ENCODE measurements around the gene CDCP2. TPM values are rescaled to one million over a fixed set of nuclear protein-coding genes. Genes with fewer than 3 reads are reported as not detected.

CDCP2 gene
- total RNA-seq, 1 donor from 2014 or later, result not detected

DNA sequence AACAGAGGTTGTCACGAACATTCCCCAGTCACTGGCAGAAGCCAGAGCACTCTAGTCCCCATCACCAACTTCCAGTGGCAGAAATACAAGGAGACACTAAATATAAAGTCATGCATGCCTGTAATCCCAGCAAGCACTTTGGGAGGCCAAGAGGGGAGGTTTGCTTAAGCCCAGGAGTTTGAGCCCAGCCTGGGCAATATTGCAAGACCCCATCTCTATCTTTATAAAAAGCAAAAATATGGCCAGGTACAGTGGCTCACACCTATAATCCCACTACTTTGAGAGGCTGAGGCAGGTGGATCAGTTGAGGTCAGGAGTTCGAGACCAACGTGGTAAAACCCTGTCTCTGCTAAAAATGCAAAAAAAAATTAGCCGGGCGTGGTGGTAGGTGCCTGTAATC lies 40.7 kb upstream of the CDCP2 start:
- TF ChIP-seq, protein P1, sequence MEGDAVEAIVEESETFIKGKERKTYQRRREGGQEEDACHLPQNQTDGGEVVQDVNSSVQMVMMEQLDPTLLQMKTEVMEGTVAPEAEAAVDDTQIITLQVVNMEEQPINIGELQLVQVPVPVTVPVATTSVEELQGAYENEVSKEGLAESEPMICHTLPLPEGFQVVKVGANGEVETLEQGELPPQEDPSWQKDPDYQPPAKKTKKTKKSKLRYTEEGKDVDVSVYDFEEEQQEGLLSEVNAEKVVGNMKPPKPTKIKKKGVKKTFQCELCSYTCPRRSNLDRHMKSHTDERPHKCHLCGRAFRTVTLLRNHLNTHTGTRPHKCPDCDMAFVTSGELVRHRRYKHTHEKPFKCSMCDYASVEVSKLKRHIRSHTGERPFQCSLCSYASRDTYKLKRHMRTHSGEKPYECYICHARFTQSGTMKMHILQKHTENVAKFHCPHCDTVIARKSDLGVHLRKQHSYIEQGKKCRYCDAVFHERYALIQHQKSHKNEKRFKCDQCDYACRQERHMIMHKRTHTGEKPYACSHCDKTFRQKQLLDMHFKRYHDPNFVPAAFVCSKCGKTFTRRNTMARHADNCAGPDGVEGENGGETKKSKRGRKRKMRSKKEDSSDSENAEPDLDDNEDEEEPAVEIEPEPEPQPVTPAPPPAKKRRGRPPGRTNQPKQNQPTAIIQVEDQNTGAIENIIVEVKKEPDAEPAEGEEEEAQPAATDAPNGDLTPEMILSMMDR (IDR thresholded peaks at IDR 0.05; ENCODE audit: partially characterized antibody, unreplicated experiment), result no peak
- H3K4me1 Mint-ChIP-seq (ENCODE audit: low read depth, unreplicated experiment), result no peaks in the 10 kb centered on the region
- no peaks in the 10 kb centered on the region for H3K9me3 Mint-ChIP-seq (ENCODE audit: unreplicated experiment)
- no peaks in the 10 kb centered on the region for H3K36me3 Mint-ChIP-seq (ENCODE audit: unreplicated experiment)
- H3K27me3 Mint-ChIP-seq (ENCODE audit: unreplicated experiment), result peaks cover 2% of the 10 kb centered on the region
- no peak overlapping the region for H3K27ac Mint-ChIP-seq (ENCODE audit: unreplicated experiment)
- H3K4me3 Mint-ChIP-seq (ENCODE audit: unreplicated experiment), result no peak overlapping the region
- no peak for DNase-seq

DNA sequence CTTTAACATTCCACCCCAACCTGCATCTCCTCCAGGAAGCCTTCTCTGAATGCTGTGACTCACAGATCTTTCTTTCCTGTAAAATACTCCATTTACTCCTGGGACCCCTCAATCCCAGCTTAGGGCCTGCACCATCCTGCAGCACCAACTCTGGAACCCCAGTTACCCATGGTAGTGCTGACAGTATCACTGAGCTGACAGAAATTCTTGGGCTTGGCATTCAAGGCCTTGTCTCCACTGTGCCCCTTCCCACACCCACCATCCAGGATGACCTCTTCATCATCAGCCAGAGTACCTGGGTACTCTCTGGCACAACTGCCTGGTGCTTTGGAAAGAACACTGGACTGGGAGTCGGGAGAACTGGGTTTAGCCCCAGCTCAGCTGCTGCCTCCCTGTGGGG lies 38.7 kb upstream of the CDCP2 start:
- H3K27ac Mint-ChIP-seq (ENCODE audit: unreplicated experiment), result no peak overlapping the region
- no peak for DNase-seq
- H3K27me3 Mint-ChIP-seq (ENCODE audit: unreplicated experiment), result peaks cover 4% of the 10 kb centered on the region
- H3K9me3 Mint-ChIP-seq (ENCODE audit: unreplicated experiment), result no peaks in the 10 kb centered on the region
- no peaks in the 10 kb centered on the region for H3K4me1 Mint-ChIP-seq (ENCODE audit: low read depth, unreplicated experiment)
- no peak overlapping the region for H3K4me3 Mint-ChIP-seq (ENCODE audit: unreplicated experiment)
- no peaks in the 10 kb centered on the region for H3K36me3 Mint-ChIP-seq (ENCODE audit: unreplicated experiment)
- TF ChIP-seq, protein P1 (IDR thresholded peaks at IDR 0.05; ENCODE audit: partially characterized antibody, unreplicated experiment), result no peak

DNA sequence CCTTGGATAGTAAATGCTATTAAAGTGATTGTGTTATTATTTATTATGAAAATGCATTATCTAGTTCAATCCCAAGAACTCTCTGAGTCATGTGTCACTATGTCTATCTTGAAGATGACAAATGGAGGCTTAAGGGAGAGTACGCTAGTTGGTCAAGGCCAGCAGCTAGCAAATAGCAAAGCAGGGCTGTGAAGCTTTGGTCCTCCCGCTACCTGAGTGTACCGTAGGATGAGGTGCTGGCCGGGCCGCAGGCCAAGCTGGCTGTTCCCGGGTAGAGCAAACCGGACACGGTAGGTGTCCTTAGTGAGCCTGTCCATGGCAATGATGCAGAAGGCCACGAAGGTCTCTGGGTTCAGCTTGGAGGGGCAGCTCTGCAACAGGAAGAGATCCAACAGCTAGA lies 37.7 kb upstream of the CDCP2 start:
- Mint-ChIP-seq H3K27me3 (ENCODE audit: unreplicated experiment) (peaks cover 6% of the 10 kb centered on the region), H3K4me1 (ENCODE audit: low read depth, unreplicated experiment) (peaks cover 2% of the 10 kb centered on the region), H3K9me3 (ENCODE audit: unreplicated experiment) (no peaks in the 10 kb centered on the region), H3K4me3 (ENCODE audit: unreplicated experiment) (no peak overlapping the region), H3K27ac (ENCODE audit: unreplicated experiment) (no peak overlapping the region), H3K36me3 (ENCODE audit: unreplicated experiment) (peaks cover 5% of the 10 kb centered on the region)
- DNase-seq, result no peak
- TF ChIP-seq, protein P1 (IDR thresholded peaks at IDR 0.05; ENCODE audit: partially characterized antibody, unreplicated experiment), result no peak

DNA sequence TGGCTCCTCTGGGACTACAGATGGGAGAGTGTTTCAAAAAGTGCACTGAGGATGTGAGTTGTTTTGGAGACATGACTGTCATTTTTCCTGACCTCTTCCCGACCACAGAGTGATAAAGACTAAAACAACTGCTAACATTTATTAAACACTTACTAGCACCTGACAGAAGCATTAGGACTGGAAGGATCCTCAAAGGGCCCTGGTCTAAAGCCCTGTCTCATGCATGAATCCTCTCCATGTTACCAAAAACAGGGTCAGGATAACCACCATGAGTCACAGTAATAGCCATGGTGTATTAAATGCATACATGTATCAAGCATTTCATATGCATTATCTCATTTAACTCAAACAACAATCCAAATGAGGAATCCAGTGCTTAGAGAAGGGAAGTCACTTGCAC lies 35.5 kb upstream of the CDCP2 start:
- H3K4me1 Mint-ChIP-seq (ENCODE audit: low read depth, unreplicated experiment), result peaks cover 2% of the 10 kb centered on the region
- no peak for DNase-seq
- no peak overlapping the region for H3K27ac Mint-ChIP-seq (ENCODE audit: unreplicated experiment)
- H3K4me3 Mint-ChIP-seq (ENCODE audit: unreplicated experiment), result no peak overlapping the region
- TF ChIP-seq, protein P1 (IDR thresholded peaks at IDR 0.05; ENCODE audit: partially characterized antibody, unreplicated experiment), result no peak
- peaks cover 10% of the 10 kb centered on the region for H3K36me3 Mint-ChIP-seq (ENCODE audit: unreplicated experiment)
- peaks cover 12% of the 10 kb centered on the region for H3K27me3 Mint-ChIP-seq (ENCODE audit: unreplicated experiment)
- H3K9me3 Mint-ChIP-seq (ENCODE audit: unreplicated experiment), result no peaks in the 10 kb centered on the region

DNA sequence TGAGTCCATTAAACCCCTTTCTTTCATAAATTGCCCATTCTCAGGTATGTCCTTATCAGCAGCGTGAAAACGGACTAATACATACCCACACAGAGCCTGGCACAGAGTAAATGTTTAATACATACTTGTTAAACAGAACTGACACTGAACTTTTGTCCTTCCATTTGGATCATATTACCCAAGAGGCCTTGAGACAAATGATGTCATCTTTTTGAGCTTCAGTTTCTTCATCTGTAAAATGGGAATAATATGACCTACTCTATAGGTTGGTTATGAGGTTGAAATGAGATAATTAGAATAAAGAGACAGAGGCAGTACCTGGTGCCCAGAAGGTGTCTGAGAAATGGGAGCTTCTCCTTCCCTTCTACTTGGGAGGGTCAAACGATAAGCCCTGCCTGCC lies 33.3 kb upstream of the CDCP2 start:
- TF ChIP-seq, protein P1 (IDR thresholded peaks at IDR 0.05; ENCODE audit: partially characterized antibody, unreplicated experiment), result no peak
- Mint-ChIP-seq H3K4me1 (ENCODE audit: low read depth, unreplicated experiment) (peaks cover 5% of the 10 kb centered on the region), H3K27me3 (ENCODE audit: unreplicated experiment) (peaks cover 12% of the 10 kb centered on the region), H3K4me3 (ENCODE audit: unreplicated experiment) (no peak overlapping the region), H3K36me3 (ENCODE audit: unreplicated experiment) (peaks cover 10% of the 10 kb centered on the region), H3K9me3 (ENCODE audit: unreplicated experiment) (peaks cover 1% of the 10 kb centered on the region), H3K27ac (ENCODE audit: unreplicated experiment) (no peak overlapping the region)
- DNase-seq, result no peak

Data from glutamatergic neuron (in vitro differentiated cells).